Activated CD4-positive, alpha-beta T cell treated with anti-CD3 and anti-CD28 coated beads, Interleukin-2, Interleukin-4, amounts not matched to agents 100 ng/mL and 50 ng/mL, durations not matched to agents 16 hours and 8 hours (primary cell): ENCODE results near the gene ADAMTS17.
"Not testable (repeated sequence)": the region's sequence is repeated elsewhere in the genome, so short reads cannot be mapped to it uniquely, and the experiment has no call there.

ENCODE experiments used
- DNase-seq: peaks from one replicate; pipeline ENCODE4 v3.0.0-alpha.2; 2020; ENCODE audit warnings: low spot score

Gene ADAMTS17

DNA sequence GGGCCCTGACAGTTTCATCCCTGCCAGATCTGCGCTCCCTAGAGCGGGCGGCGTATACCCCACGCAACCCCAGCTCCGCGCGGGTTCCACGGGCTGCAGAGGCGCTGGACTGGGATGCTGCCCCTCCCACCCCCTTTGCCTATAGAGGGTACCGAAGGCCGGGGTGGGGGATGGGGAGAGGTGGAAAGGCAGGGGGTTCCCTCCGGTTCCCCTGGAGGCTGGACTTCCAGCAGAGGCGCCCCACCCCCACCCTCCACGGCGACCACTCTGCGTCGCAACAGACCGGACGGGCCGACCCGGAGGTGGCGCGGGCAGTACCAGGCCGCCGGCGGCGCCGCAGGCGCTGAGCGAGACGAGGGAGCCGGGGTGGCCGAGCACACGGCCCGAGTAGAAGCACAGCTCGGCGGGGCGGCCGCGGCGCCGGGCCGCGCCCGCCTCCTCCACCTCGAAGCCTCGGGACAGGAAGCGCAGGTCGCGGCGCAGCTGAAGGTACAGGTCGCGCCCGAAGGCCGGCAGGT lies 995 bp downstream of the ADAMTS17 start:
- DNase-seq = no peak

DNA sequence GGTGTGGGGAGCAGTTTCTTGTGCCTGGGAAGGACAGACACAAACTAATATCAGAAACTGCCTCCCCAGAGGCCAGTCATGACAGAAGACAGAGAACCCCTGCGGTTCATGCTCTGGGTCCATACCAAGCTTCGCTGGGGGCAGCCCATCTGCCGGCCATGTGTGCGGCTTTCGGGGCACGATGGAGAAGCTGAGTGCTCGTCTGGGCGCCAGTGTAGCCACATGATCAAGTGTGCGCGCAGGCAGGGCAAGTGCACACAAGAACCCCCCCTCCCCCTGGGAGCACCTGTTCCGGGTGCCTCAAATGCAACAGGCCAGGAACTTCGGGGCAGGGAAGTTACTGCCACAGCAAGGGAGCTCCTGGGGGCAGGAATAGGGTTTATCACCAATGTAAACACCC lies 1.8 kb downstream of the ADAMTS17 start:
- DNase-seq = no peak

DNA sequence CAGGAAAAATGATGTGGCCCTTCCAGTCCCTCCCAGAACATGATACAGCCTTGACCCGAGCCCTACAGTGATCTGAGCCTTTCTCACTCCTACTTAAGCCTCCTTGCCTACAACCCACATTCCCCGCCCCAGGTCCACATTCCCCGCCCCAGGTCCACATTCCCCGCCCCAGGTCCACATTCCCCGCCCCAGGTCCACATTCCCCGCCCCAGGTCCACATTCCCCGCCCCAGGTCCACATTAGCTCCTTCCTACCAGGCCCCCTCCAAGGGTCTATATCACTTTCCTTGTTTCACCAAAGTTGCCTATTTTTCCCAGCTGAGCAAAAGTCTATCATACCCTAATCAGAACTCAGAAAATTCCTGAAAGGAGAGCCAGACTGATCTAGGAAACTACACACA lies 2.3 kb downstream of the ADAMTS17 start:
- DNase-seq = not testable (repeated sequence)

DNA sequence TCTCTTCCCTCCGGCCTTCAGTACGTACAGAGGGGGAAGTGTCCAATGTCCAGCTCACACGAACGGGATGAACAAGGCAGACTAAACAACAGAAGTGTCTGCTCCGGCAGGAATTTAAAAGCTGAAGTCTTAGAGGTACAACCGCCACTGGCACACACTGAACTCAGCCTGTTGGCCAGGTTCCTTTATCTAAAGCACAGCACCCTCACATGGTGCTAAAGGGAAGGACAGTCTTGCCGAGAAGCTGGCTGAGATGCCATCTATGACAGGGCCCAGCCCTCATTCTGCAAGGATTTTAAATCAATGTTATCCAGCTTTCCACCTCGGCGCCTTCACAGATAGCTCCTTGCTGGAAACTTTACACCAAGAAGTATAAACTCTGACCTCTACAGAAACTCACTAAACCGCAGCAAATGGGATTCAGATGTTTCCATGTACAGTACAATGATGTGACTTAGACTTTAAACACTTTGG lies 2.8 kb downstream of the ADAMTS17 start:
- peak; percentile 51 for DNase-seq

DNA sequence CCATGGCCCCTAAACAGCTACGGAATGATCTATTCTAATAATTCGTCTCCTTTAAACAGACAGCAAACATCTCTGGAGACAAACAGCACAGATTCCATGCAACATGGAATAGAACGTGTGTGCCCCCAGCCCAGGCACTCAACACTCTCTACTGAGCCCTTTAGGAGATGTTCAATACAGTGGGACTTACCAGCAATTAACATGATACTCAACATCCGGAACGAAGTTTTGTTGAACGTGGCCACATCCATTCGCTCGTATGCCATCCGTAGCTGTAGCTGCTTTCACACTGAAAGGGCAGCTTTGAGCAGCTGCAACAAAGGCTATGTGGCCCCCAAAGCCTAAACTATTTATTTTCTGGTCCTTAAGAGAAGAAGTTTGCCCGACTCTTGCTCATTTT lies 3.5 kb downstream of the ADAMTS17 start:
- no peak for DNase-seq

DNA sequence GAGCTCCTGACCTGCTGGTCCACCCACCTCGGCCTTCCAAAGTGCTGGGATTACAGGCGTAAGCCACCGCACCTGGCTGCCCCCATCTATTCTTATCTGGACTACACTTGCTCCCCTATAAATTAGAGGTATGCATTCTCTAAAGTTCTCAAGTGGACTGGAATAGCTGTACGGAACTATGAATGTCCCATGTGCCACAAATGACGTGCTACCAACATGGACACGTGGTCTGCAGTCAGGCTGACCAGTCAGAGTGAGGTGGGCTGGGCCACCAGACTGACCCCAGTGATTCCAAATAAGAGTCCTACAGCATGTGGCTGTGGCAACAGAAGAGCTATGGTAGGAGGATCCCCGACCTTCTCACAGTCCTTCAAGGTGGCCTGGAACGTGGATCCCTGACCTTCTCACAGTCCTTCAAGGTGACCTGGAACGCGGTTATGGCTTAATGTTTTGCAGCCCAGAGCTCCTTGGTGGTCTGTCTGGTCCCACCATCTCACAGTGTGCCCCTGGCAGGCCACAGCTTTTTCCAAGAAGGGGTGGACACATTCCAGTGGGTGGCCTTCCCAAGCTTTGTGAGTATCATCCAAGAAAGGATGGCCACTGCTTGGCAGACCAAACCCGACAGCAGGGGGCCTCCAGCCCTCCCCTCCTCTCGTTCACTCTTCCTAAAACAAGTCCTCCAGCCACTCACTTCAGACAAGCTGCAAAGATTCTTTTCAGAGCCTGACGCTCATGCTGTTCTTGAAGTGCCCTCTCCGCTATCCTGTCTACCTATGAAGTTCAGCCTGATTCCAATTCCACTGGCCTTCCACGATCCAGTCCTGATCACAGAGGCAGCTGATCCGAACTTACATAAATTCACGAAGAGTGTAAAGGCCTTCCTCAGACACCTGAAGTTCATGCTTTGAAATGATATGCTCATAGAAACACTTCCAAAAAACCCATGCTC lies 4.4 kb downstream of the ADAMTS17 start:
- no peak for DNase-seq

DNA sequence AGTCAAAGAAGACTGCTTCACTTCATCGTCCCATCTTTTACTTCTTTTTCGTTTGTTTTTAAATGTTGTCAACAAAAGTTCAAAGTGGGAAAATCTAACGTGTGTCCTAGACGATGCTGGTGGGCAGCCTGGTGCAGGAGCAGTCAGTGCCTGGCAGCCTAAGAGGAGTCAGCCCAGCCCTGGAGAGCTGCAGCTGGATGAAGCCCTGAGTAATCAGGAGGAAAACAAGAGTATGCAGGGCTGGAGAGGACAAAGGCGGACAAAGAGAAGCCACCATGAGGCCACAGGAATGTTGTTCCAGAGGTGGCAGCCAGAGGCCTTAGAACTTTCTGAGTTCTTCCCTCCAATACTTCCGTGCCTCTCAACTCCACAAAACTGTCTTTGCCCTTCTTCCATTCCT lies 5.7 kb downstream of the ADAMTS17 start:
- DNase-seq = no peak

DNA sequence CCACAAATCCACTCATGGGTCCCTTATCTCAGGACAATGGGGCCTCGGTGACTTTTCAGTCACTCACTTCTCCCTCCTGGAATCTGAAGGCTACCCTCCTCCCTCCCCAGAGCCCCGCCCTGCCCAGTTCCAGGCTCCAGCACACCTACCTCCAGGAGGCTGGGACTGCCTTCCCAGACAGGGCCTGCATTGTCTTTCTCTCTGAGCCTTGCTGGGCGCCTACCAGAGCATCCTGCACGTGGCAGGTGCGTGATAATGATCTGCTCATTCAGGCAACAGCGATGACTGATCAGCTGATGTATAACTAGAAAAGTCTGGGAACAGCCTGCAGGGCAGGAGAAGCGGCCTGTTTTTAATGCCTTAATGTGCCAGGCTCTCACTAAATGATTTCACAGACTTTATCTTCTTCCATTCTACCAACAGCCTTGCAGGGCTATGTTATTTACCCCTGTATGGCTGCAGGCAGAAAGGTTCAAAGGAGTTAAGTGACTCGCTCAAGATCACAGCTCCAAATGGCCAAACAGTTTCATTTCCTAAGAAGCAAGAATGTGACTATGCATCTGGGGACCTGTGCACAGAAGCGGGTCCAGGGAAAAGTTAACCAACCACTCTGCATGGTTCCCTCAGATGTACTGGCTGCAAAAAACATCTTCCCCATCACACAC lies 6.3 kb downstream of the ADAMTS17 start:
- DNase-seq = no peak

DNA sequence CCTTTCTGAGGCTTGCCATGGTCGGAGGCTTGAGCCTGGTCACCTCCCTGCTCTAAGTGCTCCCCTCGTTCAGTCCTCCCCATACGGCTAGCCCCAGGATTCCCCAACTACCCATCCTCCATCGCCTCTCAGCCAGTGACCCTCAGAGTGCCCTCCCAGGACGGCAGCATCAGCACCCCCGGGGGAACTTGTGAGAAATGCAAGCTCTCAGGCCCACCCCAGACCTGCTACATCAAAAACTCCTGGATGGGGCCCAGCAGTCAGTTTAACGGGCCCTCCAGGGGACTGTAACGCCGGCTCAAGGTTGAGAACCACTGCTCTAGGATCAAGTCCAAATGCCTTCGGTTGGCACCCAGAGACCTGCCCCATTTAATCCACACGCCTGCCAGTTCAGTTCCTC lies 6.9 kb downstream of the ADAMTS17 start:
- DNase-seq = no peak

DNA sequence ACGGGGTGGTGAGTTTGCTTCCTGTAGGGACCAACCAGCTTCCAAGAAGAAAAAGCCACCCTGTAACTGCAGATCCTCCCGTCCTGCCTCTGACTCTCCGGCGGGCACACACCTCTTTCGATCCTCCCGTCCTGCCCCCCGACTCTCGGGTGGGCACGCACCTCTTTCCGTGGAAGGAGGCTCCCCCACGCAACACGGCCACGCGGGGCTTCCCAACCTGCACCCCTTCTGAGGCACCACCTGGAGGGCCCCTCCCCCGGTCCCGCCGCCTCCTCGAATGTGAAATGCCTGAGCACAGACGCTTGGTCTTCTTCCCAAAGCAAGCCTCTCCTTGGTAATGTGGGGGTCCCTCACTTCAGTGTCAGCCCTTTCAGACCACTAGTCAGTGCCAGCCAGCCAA lies 7.3 kb downstream of the ADAMTS17 start:
- no peak for DNase-seq

DNA sequence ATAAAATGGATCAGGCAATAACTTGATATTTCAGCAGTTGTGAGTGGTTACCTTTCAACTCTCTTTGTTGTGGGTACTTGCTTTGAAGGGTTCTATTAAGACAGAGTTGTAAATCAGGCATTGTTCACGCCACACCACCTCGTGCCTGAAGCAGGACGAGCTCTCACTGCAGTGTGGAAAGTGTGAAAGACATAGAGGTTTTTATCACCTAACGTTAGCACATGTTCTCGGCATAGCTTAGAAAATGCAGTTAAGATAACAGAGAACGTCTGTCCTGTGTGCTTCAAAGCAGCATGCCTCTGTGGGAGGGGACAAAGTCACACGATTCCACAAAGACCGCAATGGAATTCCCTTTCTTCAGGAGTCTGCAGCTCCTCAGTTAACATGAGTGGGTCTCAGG lies 7.8 kb downstream of the ADAMTS17 start:
- DNase-seq = no peak

DNA sequence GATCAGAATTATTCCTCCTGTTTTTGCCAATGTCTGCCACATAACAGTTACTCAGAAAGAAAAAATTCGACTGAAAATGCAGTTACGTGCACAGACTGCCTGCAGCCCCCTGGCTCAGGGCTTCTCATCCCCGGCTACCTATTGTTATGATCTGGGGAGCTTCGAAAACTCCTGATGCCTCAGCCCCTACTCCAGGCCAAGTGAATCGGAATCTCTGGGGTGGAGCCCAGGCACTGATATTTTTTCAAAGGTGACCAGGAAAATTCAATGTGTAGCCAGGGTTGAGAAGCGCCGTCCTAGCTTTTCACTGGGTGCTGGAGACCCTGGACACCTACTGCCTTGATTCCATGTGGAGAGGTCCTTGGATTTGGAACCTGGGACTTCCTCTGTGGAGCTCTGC lies 8.5 kb downstream of the ADAMTS17 start:
- no peak for DNase-seq

DNA sequence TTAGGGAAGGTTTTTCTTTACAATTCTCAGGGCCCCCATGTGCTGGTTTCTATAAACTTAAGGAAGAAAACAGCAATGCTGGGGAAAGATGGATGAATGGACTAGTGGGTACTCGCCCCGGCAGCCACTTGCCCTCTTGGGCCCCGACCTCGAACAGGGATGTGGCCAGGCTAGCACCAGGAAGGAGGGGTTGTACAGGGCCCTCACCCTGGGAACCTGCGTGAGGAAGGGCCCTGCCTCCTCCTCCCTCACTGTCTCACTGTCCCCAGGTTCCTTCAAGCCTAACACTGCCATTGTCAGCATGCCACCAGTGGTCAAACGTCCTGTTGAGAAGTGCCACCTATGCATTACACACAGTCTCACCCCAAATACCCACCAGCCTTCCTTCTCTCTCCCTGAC lies 9.1 kb downstream of the ADAMTS17 start:
- no peak for DNase-seq

DNA sequence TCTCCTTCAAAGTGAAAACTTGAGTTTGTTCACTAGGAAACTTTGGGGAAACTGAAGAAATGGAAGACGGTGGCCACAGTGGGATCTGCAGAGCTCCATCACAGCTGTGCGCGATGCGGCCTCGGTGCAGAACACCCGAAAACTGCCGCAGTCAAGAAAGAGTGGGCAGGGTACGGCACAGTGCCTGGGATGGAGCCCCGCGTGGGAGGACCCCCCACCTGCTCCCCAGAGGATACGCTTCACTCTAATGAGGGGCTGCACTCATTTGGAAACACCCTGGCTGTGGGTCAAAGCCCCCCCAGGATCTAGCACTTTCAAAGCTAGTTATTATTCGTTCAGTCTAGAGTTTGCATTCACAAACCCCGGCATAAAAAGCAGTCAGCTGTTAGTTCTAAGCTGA lies 9.5 kb downstream of the ADAMTS17 start:
- DNase-seq = no peak

DNA sequence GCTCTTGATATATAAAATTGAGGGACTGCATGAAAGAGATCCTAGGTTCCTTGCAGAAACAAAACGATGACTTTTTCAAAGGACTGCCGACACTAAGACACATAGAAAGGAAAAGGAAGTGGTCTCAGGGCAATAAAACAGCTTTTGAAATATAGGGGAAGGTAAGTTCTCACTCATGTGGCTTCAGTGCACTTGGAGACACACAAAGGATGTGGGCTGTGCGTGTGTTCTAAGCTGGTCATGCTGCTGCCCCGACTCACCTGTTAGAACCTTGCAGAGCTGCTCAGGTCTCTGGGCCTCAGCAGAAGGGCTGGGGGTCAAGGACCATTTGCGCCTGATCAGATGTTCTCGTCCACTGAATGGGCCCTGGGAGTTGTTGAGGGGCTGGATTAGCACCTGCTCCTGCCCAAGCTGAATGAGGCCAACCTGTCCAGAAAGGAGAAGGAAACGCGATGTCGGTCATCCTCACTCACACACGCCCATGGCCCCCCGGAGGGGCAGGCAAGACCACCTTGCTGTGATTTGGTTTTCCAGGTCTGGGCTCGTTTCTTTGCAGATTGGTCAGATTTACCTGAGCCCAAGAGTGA lies 11.1 kb downstream of the ADAMTS17 start:
- peak; percentile 23 for DNase-seq

DNA sequence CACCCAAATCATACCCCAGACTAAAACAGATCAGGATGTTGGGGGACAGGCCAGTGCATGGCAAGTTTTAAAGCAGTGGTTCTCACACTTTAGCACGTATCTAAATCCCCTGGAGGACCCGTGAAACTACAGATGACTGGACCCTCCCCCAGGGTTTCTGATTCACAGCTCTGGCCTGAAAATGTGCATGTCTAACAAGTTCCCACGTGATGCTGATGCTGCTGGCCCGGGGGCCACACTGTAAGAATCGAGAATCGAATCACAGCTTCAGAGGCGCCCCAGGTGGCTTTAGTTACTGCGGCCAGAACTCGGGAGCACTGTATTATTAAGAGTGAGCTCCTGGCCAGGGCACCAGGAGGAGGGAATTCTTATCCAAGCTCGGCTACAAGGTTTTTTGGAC lies 11.6 kb downstream of the ADAMTS17 start:
- DNase-seq = no peak

DNA sequence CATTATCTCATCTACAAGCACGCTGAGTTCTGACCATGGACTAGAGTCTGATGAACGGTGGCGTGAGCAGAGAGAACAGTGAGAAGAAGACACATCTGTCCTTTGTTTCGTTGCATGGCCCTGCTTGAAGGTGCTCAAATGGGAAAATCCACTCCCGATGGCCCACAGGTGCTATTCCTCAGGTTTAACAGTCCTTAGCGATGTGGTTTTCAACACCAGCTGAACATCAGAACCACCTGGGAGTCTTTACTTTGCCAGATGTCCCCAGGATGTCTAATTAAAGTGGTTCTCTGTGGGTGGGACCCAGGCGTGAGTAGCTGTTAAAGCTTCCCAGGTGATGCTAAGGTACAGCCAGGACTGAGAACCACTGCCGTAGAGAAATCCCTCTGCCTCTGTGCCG lies 13.0 kb downstream of the ADAMTS17 start:
- DNase-seq = no peak

DNA sequence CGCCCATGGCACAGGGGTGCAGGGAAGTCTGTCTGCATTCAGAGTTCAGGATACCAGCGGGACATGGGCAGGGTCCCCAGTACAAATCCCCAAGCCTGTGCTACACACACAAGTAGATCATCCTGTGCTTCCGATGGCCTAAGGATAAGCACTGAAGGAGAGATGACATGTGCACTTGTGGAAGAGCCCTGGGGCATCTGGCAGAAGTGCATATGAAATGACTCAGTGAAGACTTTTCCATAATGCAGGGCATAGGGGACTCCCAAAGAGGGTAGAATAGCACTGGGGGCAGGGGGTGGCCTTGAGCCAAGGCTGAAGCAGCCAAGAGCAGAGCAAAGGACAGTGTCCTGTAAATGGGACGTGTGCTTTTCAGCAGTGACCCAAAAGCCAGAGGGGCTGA lies 22.9 kb downstream of the ADAMTS17 start:
- no peak for DNase-seq

DNA sequence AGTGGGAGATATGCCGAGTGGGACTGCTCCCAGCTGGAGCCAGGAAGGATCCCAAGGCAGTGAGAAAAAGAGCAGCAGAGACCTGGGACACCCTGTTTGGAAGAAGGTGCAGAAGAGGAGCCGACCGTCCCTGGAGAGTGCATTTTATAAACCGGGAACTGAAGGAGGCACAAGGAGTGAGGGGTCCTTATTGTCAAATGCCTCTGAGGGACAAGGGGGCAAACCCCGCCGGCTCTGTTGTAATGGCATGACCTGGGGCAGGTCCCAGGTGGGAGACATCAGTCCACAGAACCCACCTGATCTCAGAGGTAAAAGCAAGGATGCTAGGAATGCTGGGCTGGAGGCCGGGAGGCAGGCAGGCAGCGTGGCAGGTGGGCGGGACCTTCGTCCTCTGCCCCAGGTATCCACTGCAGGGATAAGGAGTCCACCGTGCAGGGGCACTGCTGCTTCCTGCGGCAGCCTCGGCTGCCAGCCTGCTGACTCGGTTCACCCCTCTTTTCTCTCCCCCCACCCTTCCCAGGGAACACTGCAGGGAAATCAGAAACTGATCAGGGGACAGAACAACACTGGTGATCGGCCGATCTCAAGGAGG lies 26.9 kb downstream of the ADAMTS17 start:
- DNase-seq = no peak

DNA sequence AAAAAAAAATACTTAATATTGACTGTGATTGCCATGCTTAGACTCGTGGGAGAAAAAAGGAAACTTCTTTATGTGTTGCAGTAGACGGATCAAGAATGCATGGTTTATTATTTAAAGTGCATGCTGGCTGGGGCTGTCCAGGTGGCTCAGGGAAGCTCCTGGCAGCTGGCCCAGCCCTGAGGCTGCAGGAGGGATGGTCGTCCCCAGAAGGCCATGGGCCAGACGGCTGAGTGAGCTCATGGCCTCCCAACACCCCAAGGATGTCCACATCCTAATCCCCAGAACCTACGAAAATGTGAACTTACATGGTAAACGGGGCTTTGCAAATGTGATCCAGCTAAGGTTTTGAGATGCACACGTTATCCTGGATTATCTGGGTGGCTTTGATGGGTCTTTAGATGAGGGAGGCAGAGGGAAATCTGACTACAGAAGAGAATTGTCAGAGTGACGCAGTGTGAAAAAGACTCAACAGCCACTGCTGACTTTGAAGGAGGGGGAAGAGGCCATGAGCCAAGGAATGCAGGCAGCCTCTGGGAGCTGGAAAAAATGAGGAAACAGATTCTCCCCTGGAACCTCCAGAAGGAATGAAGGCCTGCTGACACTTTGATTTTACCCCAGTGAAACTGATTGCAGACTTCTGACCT lies 29.8 kb downstream of the ADAMTS17 start:
- no peak for DNase-seq

DNA sequence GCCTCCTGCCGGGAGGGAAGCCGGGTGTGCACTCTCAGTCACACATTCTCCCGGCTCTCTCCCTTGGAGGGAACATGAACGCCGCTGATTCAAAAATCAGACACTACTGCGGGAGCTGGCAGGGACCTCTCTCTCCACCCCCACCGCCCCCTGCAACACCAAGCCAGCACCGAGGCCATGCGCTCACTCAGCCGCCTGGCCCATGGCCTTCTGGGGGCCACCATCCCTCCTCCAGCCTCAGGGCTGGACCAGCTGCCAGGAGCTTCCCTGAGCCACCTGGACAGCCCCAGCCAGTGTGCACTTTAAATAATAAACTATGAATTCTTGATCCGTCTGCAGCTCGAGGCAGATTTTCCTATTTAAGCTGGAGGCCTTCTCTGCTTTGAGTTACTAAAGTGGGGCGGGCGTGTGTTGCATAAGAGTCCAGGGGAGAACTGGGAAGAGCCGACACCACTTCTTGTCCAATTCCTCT lies 30.6 kb downstream of the ADAMTS17 start:
- DNase-seq = no peak
